Measurements from ENCODE around the gene EME2.
"Not testable (repeated sequence)": the region's sequence is repeated elsewhere in the genome, so short reads cannot be mapped to it uniquely, and the experiment has no call there.

EME2 gene, protein sequence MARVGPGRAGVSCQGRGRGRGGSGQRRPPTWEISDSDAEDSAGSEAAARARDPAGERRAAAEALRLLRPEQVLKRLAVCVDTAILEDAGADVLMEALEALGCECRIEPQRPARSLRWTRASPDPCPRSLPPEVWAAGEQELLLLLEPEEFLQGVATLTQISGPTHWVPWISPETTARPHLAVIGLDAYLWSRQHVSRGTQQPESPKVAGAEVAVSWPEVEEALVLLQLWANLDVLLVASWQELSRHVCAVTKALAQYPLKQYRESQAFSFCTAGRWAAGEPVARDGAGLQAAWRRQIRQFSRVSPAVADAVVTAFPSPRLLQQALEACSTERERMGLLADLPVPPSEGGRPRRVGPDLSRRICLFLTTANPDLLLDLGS

DNA sequence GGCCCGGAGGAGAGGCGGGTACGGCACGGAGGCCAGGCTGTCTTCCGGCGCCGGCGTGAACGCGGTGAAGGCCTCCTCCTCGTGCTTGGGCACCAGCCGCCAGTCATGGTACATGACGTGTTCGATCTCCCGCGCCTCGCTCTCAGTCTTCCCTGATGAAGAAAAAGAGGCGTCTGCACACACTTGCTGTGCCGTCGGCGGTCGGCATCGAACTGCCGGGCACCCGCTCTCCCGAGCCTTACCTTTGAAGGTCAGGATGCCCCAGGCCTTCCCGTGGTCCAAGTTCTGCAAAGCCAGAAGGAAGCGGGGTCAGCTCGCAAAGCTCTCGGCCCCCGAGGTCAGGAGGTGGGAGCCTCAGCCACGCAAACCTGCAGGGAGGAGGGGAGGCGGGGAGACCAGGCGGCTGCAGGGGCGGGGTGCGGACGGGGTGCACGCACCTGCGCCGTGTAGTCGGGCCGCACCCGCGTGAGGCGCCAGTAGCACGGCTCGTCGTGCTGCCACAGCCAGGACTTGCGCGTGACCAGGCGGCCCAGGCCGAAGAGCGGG is at the start of gene EME2:
TSS of gene EME2 (plus strand) at position 449 of the 546 bp plus-strand sequence. CDS start 418 bp downstream, outside the sequence.
- DNase-seq: peak in 1 of 2 donors; percentile 37

GRCh38 chr16:1723450-1724147 is 49.0 kb upstream of the EME2 start:
- peak; percentile 18 to 57 for DNase-seq

DNA sequence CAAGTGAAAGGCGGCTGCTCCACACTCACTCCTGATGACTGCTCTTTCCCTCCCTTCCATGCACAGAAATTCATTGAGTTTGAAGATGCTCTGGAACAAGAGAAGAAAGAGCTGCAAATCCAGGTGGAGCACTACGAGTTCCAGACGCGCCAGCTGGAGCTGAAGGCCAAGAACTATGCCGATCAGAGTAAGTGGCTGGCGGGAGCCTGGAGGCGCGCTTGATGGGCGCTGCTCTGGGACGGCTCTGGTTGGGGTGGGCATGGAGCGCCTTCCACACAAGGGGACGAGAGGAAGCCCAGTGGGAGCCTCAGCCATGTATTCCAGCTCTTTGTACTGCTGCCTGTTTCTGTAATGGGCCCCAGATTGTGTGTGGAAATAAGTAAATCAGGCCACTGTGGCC is 48.1 kb upstream of the EME2 start:
- no peak for DNase-seq

DNA sequence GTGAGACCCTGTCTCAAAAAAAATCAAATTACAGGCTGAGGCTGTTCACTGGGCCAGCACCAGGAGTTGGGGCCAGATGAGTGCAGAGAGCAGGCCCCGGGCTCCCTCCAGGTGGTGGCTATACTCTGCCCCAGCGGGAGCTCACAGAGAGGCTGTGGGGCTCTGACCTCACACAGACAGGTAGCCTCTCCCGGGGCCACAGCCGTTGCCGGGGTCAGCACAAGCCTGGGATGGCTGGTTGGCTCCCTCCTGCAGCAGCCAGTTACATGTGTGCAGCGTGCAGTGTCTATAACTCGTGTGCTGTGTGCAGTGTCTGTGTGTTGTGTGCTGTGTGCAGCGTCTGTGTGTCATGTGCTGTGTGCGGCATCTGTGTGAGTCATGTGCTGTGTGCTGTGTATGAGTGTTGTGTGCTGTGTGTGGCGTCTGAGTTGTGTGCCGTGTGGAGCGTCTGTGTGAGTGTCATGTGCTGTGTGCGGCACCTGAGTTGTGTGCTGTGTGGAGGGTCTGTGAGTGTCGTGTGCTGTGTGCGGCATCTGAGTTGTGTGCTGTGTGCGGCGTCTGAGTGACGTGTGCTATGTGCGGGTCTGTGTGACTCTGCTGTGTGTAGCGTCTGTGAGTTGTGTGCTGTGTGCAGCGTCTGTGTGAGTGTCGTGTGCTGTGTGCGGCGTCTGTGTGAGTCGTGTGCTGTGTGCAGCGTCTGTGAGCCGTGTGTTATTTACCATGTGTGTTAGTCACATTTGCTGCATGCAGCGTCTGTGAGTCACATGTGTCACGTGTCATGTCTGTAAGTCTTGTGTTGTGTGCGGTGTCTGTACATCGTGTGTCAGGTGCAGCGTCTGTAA is 45.7 kb upstream of the EME2 start:
- no peak for DNase-seq

- no peak for DNase-seq
Measured at GRCh38 chr16:1727651-1728624, 44.7 kb upstream of the EME2 start.

- no peak for DNase-seq
Measured at GRCh38 chr16:1729026-1729425, 43.6 kb upstream of the EME2 start.

GRCh38 chr16:1729445-1729844 is 43.2 kb upstream of the EME2 start:
- no peak for DNase-seq

DNA sequence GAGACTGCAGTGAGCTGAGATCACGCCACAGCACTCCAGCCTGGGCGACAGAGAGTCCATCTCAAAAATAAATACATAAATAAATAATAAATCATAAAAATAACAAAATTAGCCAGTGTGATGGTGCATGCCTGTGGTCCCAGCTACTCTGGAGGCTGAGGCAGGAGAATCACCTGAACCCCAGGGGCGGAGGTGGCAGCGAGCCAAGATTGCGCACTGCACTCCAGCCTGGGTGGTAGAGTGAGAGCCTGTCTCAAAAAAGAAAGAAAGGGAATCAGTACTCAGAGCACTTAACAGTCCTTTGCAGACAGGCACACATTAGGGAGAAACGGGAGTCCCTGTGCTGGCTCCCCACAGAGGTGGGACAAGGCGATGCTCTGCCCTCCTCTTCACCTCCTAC is 41.5 kb upstream of the EME2 start:
- DNase-seq: no peak

GRCh38 chr16:1731603-1732002 is 41.0 kb upstream of the EME2 start:
- no peak for DNase-seq

DNA sequence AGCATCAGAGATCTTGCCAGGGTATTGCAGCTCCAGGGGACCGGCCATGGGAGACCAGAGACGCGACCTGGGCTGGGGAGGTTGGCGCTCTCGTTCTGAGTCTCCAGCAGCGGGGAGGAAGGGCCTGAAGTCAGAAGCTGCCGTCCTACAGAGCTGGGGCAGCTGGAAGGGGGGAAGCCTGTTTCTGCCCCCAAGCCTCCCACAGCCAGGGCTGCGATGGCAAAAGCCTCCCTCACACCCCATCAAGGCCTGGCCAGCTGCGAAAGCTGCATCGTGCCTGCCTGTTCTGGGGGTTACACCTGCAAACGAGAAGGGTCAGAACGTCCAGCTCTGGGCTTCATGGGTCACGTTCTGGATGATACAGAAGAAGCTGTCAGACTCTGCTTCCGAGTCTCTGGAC is 40.5 kb upstream of the EME2 start:
- DNase-seq: no peak

DNA sequence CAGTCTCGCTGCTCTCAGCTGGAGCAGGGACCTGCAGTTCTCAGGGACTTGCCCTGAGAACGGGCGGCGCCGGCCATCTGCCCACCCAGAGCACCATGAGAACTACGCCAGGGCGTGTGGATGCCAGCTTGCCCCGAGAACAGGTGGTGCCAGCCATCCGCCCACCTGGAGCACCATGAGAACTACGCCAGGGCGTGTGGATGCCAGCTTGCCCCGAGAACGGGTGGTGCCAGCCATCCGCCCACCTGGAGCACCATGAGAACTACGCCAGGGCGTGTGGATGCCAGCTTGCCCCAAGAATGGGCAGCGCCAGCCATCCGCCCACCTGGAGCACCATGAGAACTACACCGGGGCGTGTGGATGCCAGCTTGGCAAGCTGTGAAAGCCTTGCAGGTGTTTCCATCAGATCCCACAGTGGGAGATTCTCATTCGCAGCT is 40.0 kb upstream of the EME2 start:
- DNase-seq: not testable (repeated sequence)

GRCh38 chr16:1734123-1734522 is 38.5 kb upstream of the EME2 start:
- no peak for DNase-seq

DNA sequence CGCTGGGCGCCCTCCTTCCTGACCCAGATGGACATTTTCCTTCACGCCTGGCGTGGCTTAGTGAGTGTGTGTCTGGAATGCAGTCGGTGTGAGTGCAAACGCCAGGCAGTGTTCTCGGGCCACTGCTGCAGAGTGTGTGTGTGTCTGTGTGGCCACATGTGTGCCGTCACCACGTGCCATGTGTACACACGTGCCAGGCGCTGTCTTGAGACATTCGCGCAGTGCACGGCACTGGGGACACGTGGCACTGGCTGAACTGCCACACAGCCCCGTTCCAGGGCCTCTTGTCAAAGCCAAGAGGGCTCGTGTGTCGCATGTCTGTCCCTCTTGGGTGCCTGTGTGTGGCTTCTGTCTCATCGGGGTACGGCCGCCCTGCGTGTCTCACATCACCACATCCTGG is 37.8 kb upstream of the EME2 start:
- no peak for DNase-seq

GRCh38 chr16:1740234-1740633 is 32.4 kb upstream of the EME2 start:
- DNase-seq: no peak

DNA sequence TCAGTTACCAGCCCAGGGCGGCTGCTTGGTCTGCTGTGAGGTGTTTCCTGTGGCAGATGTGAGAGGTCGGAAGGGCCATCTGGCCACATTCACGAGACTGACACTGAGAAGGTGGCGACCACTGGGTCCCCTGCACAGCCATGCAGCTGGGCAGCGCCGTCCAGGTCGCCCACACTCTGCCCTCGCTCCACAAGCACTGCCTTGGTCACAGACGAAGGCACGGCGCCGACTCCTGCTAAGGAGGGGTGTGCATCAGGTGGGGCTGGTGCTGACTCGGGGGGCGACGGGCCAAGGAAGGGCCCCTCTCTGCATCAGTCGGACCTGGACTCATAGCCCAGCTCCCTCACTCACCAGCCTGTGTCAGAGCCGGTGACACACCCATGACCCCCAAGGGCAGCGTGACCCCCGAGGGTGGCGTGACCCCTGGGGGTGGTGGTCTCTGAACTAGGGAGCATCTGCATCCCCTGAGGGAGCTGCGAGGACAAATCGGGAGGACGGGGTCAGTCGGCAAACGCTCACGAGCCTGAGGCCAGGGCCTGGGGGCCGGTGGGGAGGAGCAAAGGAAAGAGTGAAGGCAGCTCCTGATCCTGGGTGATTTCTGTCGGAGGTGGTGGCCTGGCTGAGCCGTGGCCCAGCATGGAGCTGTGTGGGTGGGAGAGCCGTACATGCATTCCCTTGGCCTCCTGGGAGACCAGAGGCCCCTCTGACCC is 31.7 kb upstream of the EME2 start:
- no peak for DNase-seq

GRCh38 chr16:1741553-1742165 is 31.0 kb upstream of the EME2 start:
- DNase-seq: no peak

DNA sequence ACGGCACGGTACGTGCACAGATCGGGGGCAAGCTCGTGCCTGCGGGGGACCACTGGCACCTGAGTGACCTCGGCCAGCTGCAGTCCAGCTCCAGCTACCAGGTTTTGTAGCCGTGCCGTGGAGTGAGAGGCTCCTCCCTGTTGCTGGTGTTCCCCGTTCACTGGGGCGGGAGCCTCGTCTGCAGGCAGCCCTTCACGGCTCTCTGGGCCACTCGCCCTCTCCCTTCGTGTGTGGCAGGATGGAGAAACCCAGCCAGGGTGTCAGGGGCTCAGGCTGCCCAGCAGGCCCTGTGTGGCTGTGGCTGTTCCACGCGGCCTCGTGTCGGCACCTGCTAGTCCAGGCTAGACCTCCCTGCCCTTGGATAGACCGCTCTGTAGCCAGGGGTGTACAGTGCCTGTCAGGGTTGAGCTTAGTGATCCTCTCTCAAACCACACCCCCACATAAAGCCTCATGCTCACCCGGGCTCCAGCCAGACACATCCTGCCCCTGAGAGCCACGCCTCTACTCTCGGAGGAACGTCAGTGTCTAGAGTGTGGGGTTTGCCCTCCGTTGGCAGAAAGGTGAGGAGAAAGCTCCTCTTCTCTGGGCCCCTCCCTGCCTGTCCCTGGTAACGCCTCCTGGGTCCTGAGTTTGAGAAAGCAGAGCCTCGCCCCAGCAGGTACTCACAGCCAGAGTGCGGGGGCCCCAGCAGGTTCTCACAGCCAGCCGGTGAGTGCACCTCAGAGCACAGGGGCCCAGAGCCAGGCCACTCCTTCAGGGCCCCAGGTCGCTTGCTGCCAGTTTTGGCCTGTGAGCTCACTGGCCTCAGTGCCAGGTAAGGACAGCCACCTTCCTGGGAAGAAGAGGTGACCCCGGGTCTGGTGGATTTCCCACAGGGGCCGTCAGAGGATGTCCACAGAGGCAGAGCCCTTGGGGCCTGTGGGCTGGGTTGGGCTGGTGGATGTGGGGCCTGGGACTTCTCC is 29.0 kb upstream of the EME2 start:
- DNase-seq: no peak

DNA sequence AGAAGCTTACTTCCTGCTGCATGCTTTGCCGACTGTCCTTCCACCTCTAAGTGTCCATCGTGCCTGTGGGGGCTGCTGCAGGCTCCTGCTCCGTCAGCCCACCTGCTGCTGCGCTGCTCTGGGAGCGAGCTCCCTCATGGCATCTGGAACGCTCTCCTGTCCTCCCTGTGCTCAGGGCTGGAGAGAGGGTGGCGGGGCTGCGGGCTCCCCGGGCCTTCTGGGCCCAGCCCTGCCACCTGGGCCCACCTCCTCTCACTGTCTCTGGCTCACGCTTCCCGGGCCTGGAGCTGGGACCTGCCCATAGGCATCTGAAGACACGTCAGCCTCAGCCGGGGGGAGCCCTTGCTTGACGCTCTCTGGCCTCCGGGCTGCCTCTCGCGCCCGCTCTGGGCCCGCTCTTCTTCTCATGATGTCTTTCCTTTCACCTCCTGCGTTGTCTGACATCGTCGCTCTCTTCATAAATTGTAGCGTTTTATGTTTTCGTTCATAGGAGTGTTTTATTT is 28.2 kb upstream of the EME2 start:
- no peak for DNase-seq

DNA sequence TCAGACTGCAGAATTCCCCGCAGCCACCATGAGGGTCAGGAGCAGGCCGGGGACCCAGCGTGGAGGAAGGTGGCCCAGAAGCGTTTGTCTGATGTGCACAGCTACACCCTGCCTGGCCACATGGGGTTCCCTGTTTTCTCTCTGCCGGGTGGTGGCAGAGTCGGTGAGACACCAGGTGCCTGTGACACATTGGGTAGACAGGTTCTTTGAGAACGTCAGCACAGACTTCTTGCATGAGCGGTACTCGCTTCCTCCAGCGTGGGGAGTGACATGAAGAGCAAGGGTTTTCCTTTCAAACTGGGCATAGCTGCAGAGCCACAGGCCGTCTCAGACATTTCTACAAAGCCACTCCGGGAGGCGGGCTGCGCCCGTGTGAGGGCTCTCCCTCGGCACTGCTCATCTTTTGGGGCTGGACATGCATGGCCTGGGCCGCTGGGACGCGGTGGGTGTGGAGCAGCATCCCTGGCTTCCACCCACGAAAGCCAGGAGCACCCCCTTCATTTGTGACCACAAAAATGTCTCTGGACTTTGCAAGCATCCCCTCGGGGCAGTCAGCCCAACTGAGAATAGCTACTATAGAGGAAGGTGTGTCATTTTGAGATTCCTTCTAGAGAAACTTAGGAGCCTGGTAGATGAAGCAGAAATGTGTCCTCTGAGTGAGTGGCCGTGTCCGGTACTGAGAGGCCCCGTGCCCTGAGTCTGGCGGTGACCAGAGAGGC is 27.3 kb upstream of the EME2 start:
- DNase-seq: no peak

Measured in CD4-positive, alpha-beta T cell treated with Interferon alpha-2 for 1 hour (primary cell).